ENCODE data around the gene PADI2. TPM values are rescaled to one million over a fixed set of nuclear protein-coding genes. Genes with fewer than 3 reads are reported as not detected.

The PADI2 gene
- total and polyA plus RNA-seq, 2 of the 8 experiments (the other 6 are each of a cell fraction or from before 2014, with no cell fraction given): 1.6 to 7.5 TPM

DNA sequence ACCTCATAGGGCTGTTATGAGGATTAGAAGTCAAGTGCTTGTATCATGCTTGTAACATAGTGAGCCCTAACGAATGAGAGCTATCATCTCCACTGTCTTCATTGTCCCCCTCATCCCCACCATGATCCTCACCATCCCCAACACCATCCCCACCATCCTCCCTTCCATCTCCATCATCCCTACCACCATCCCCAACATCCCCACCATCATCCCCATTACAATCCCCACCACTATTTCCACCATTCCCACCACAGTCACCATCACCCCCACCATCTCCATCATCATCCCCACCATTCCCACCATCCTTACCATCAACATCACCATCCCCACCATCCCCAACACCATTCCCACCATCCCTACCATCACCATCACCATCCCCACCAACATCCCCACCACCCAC is 46.6 kb upstream of the PADI2 start:
- peaks cover 0 to 4% (median 3%) of the 10 kb centered on the region in 4 experiments; a peak in 4 of 7 replicates for H3K4me1 ChIP-seq (replicated peaks in 1 of 4; ENCODE audit: control insufficient read depth in 3 of 4, insufficient read depth in 4 of 4, low read length in 3 of 4)
- CTCF ChIA-PET (ENCODE audit: partially characterized antibody): interaction anchor here (1.8 to 2.4 kb wide), 2 partner anchors 71 to 108 kb away, joined by 6 to 11 read pairs; no protein-coding TSS in a partner anchor
- H3K27ac ChIP-seq (ENCODE audit: low read depth, low read length): no peak overlapping the region
- H4K20me1 ChIP-seq (replicated peaks in 1 of 2; ENCODE audit: control insufficient read depth in 1 of 2, insufficient read depth in 2 of 2, low read length in 2 of 2): peaks cover 0 to 2% of the 10 kb centered on the region in 2 experiments
- H3K4ac ChIP-seq (replicated peaks; ENCODE audit: insufficient read length, low read depth, low read length): no peak overlapping the region
- no peaks in the 10 kb centered on the region for H3K27me3 ChIP-seq (replicated peaks in 1 of 4; ENCODE audit: control insufficient read depth in 3 of 4, extremely low read depth in 1 of 4, insufficient read depth in 3 of 4, low read length in 3 of 4)
- no peak overlapping the region for H2BK12ac ChIP-seq (ENCODE audit: low read depth, low read length)
- TF ChIP-seq GABPA (IDR thresholded peaks at IDR 0.05; ENCODE audit: borderline replicate concordance, insufficient read depth, low read length) (no peak), RAD21 (IDR thresholded peaks at IDR 0.05 in 1 of 2, conservative IDR thresholded peaks at IDR 0.05 in 1 of 2; ENCODE audit: low read depth in 2 of 2, low read length in 2 of 2) (no peak), SIN3A (conservative IDR thresholded peaks at IDR 0.05 in 1 of 2, IDR thresholded peaks at IDR 0.05 in 1 of 2; ENCODE audit: low read depth in 1 of 2, low read length in 2 of 2) (no peak), NRF1 (IDR thresholded peaks at IDR 0.05; ENCODE audit: low read depth, low read length) (no peak), CHD1 (IDR thresholded peaks at IDR 0.05; ENCODE audit: low read depth, low read length) (no peak), SP1 (IDR thresholded peaks at IDR 0.05; ENCODE audit: low read depth, low read length) (no peak), SRF (IDR thresholded peaks at IDR 0.05; ENCODE audit: low read depth, low read length) (no peak), SP4 (IDR thresholded peaks at IDR 0.05; ENCODE audit: low read length) (no peak), POLR2AphosphoS5 (IDR thresholded peaks at IDR 0.05; ENCODE audit: low read depth, low read length) (no peak), POU5F1 (IDR thresholded peaks at IDR 0.05; ENCODE audit: low read depth, low read length) (no peak), JUN (IDR thresholded peaks at IDR 0.05; ENCODE audit: low read depth, low read length) (no peak), CBX5 (IDR thresholded peaks at IDR 0.05; ENCODE audit: low read depth, low read length) (no peak), EZH2 (IDR thresholded peaks at IDR 0.05; ENCODE audit: low read depth, low read length, severe bottlenecking) (no peak), BACH1 (IDR thresholded peaks at IDR 0.05; ENCODE audit: low read length) (no peak), YY1 (IDR thresholded peaks at IDR 0.05; ENCODE audit: low read depth, low read length) (no peak)
- no peak overlapping the region for H2AK5ac ChIP-seq (ENCODE audit: low read depth, low read length)
- no peak overlapping the region for H2BK120ac ChIP-seq (replicated peaks; ENCODE audit: low read depth, low read length)
- no peak overlapping the region for H3K23ac ChIP-seq (ENCODE audit: insufficient read length)
- no peaks in the 10 kb centered on the region for H3K79me1 ChIP-seq (ENCODE audit: low read depth, low read length)
- no peak overlapping the region for H4K8ac ChIP-seq (ENCODE audit: extremely low read depth, insufficient read depth, low read length)
- H3K36me3 ChIP-seq (ENCODE audit: control insufficient read depth in 2 of 4, insufficient read depth in 4 of 4, low read length in 3 of 4): no peaks in the 10 kb centered on the region
- H3K23me2 ChIP-seq (ENCODE audit: low read depth, low read length): peaks cover 5% of the 10 kb centered on the region; the same call in 1 of the 2 replicates
- POLR2A ChIA-PET (ENCODE audit: partially characterized antibody): no interaction called here
- WGBS, 2 experiments (ENCODE audit: extremely low coverage in 1 of 2, insufficient coverage in 1 of 2, insufficient read length in 1 of 2, insufficient replicate concordance in 2 of 2, low coverage in 1 of 2, low lambda C conversion rate in 2 of 2, missing lambda C conversion rate in 1 of 2): 60% methylated on average over 1 of the region's 1 CpG; no CpG with 5 or more reads in 1 of the 2 experiments
- H3K18ac ChIP-seq (ENCODE audit: extremely low read depth, low read length): no peak overlapping the region
- H2BK20ac ChIP-seq (ENCODE audit: low read length): no peak overlapping the region
- peak overlapping the region; percentile 51 for H3K56ac ChIP-seq (replicated peaks; ENCODE audit: insufficient read length, low read depth, low read length)
- H3K79me2 ChIP-seq (ENCODE audit: control insufficient read depth in 1 of 2, insufficient read depth in 2 of 2, low read length in 2 of 2): no peaks in the 10 kb centered on the region
- no peak overlapping the region for H3K9ac ChIP-seq (replicated peaks in 1 of 4; ENCODE audit: extremely low read depth in 1 of 4, low read depth in 3 of 4, low read length in 3 of 4)
- H2BK15ac ChIP-seq (ENCODE audit: low read length): no peak overlapping the region
- DNase-seq (ENCODE audit: low read depth in 1 of 2, low spot score in 2 of 2) (no peak), FAIRE-seq (no peak)
- H3K9me3 ChIP-seq (ENCODE audit: insufficient read depth in 2 of 2, low read depth in 1 of 2, low read length in 1 of 2): no peaks in the 10 kb centered on the region
- H2AFZ ChIP-seq (ENCODE audit: low read length): no peak overlapping the region
- H4K5ac ChIP-seq (ENCODE audit: insufficient read length, low read depth, low read length): no peak overlapping the region
- no peak overlapping the region for H2BK5ac ChIP-seq (ENCODE audit: low read depth, low read length)
- H3K14ac ChIP-seq (ENCODE audit: insufficient read length): no peak overlapping the region
- H4K91ac ChIP-seq (replicated peaks; ENCODE audit: insufficient read length, low read length): no peak overlapping the region
- no peak overlapping the region for H3K4me3 ChIP-seq (ENCODE audit: extremely low read depth in 1 of 4, insufficient read depth in 2 of 4, low read depth in 3 of 4, low read length in 4 of 4)
- no peak overlapping the region for H3K4me2 ChIP-seq (ENCODE audit: insufficient read depth in 1 of 2, low read depth in 2 of 2, low read length in 2 of 2)
